NT2/D1 (cell line): ENCODE results near the gene PCGF1.

Source experiments
- YY1 ChIP-seq: IDR thresholded peaks from 2 replicates; pipeline ENCODE4 v1.6.1; 2011; ENCODE audit not compliant: insufficient read length, insufficient read depth
- ZNF274 ChIP-seq: IDR thresholded peaks from 2 replicates; pipeline ENCODE4 v1.6.1; 2011; ENCODE audit warnings: mild to moderate bottlenecking, low read depth, low read length

GRCh38 chr2:74531666-74532065, 24.2 kb upstream of the PCGF1 start:
- TF ChIP-seq YY1 (no peak), ZNF274 (no peak)
